Measurements from ENCODE around the gene VSNL1.
"Not testable (repeated sequence)": the region's sequence is repeated elsewhere in the genome, so short reads cannot be mapped to it uniquely, and the experiment has no call there.

DNA sequence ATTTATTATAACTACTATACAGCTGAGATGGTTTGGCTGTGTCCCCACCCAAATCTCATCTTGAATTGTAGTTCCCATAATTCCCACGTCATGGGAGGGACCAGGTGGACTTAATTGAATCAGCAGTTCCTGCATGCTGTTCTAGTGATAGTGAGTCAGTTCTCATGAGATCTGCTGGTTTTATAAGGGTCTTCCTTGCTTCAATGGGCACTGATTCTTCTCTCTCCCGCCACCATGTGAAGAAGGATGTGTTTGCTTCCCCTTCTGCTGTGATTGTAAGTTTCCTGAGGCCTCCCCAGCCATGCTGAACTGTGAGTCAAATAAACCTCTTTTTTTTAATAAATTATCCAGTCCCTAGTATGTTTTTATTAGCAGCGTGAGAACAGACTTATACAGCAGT lies 25.2 kb downstream of the VSNL1 start:
- TF ChIP-seq, protein P1, sequence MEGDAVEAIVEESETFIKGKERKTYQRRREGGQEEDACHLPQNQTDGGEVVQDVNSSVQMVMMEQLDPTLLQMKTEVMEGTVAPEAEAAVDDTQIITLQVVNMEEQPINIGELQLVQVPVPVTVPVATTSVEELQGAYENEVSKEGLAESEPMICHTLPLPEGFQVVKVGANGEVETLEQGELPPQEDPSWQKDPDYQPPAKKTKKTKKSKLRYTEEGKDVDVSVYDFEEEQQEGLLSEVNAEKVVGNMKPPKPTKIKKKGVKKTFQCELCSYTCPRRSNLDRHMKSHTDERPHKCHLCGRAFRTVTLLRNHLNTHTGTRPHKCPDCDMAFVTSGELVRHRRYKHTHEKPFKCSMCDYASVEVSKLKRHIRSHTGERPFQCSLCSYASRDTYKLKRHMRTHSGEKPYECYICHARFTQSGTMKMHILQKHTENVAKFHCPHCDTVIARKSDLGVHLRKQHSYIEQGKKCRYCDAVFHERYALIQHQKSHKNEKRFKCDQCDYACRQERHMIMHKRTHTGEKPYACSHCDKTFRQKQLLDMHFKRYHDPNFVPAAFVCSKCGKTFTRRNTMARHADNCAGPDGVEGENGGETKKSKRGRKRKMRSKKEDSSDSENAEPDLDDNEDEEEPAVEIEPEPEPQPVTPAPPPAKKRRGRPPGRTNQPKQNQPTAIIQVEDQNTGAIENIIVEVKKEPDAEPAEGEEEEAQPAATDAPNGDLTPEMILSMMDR (IDR thresholded peaks at IDR 0.05), result not testable (repeated sequence)
- TF ChIP-seq POLR2A (IDR thresholded peaks at IDR 0.05), result not testable (repeated sequence)
